GM21576 (cell line): ENCODE results near the gene DGAT2.
"Not testable (repeated sequence)": the region's sequence is repeated elsewhere in the genome, so short reads cannot be mapped to it uniquely, and the experiment has no call there.

Experiments used
- ATAC-seq: cut with Tn5 transposase; IDR thresholded peaks from one replicate; pipeline ENCODE4 v1.9.1; 2021; ENCODE audit warnings: mild to moderate bottlenecking, moderate library complexity; ENCODE audit not compliant: unreplicated experiment

DGAT2 gene

GRCh38 chr11:75748729-75749273 is 19.8 kb upstream of the DGAT2 start:
- not testable (repeated sequence) for ATAC-seq

- not testable (repeated sequence) for ATAC-seq
Measured at GRCh38 chr11:75754933-75755332, 13.6 kb upstream of the DGAT2 start.

GRCh38 chr11:75757651-75758050 is 10.9 kb upstream of the DGAT2 start:
- no peak for ATAC-seq

GRCh38 chr11:75759832-75760231 is 8.7 kb upstream of the DGAT2 start:
- ATAC-seq, result no peak

GRCh38 chr11:75760243-75760642 is 8.3 kb upstream of the DGAT2 start:
- ATAC-seq, result no peak

GRCh38 chr11:75760710-75761493 is 7.7 kb upstream of the DGAT2 start:
- no peak for ATAC-seq

GRCh38 chr11:75762158-75762557 is 6.4 kb upstream of the DGAT2 start:
- no peak for ATAC-seq

- no peak for ATAC-seq
Measured at GRCh38 chr11:75762885-75763284, 5.7 kb upstream of the DGAT2 start.

- ATAC-seq, result no peak
Measured at GRCh38 chr11:75763846-75764245, 4.7 kb upstream of the DGAT2 start.

GRCh38 chr11:75765116-75765515 is 3.5 kb upstream of the DGAT2 start:
- no peak for ATAC-seq

GRCh38 chr11:75766443-75767227 is 1.9 kb upstream of the DGAT2 start:
- ATAC-seq, result no peak

- no peak for ATAC-seq
Measured at GRCh38 chr11:75767228-75767572, 1.4 kb upstream of the DGAT2 start.

- no peak for ATAC-seq
Measured at GRCh38 chr11:75767793-75768111, 826 bp upstream of the DGAT2 start.

- ATAC-seq, result no peak
Measured at GRCh38 chr11:75768909-75769771, 562 bp downstream of the DGAT2 start.

- no peak for ATAC-seq
Measured at GRCh38 chr11:75770102-75770501, 1.5 kb downstream of the DGAT2 start.

- ATAC-seq, result no peak
Measured at GRCh38 chr11:75771646-75772410, 3.2 kb downstream of the DGAT2 start.

- peak; percentile 72 for ATAC-seq
Measured at GRCh38 chr11:75773595-75774353, 5.2 kb downstream of the DGAT2 start.

- ATAC-seq, result no peak
Measured at GRCh38 chr11:75775056-75775455, 6.5 kb downstream of the DGAT2 start.

GRCh38 chr11:75776546-75776945 is 8.0 kb downstream of the DGAT2 start:
- no peak for ATAC-seq
